Endothelial cell of umbilical vein (primary cell): ENCODE results near the gene MCCD1. TPM values are rescaled to one million over a fixed set of nuclear protein-coding genes. Genes with fewer than 3 reads are reported as not detected.

Experiments
- BruUV-seq: library from RNA; stranded (reverse); fragments of 400-500 nt; replicated peaks from 2 replicates; lab custom pipeline; 2021; lab: Mats Ljungman, UMichigan
- CTCF ChIA-PET: fragments of 300-600, 350-600 bp; sonication (Branson Sonifier 250); formaldehyde crosslinking; loops from one replicate; lab custom pipeline; 2021; ENCODE audit warnings: antibody characterized with exemption, inconsistent platforms; lab: Charles Lee
- POLR2A ChIA-PET: fragments of 300-600, 350-600 bp; sonication (Branson Sonifier 250); formaldehyde crosslinking; loops from one replicate; lab custom pipeline; 2021; ENCODE audit warnings: antibody characterized with exemption, inconsistent platforms; lab: Charles Lee
- DNase-seq: peaks from one replicate; pipeline ENCODE4 v3.0.0-alpha.2; 2011; ENCODE audit warnings: low read depth, low spot score
- FAIRE-seq: peaks from 2 replicates; lab custom pipeline; 2011; peaks lifted over from hg19 to GRCh38; lab: Jason Lieb, UNC
- H2AFZ ChIP-seq: 2 replicates; pipeline ENCODE4 v1.6.0; 2012; ENCODE audit warnings: low read depth, low read length, control low read depth, inconsistent platforms
- H3K27ac ChIP-seq: 2 replicates; pipeline ENCODE4 v1.5.1; 2011; ENCODE audit warnings: low read depth, mild to moderate bottlenecking, control low read depth, low read length, moderate library complexity; ENCODE audit not compliant: insufficient read depth
- H3K27me3 ChIP-seq, 2 experiments: 2 replicates each; pipeline versions ENCODE4 v1.6.0 to v1.6.1; 2011; ENCODE audit warnings: low read length in 2 of 2, mixed read lengths in 1 of 2; ENCODE audit not compliant: control insufficient read depth in 2 of 2, insufficient read depth in 2 of 2
- H3K36me3 ChIP-seq, 2 experiments: 2 replicates in 1 of 2; 3 replicates in 1 of 2; pipeline ENCODE4 v1.5.1; 2011; ENCODE audit warnings: low read length in 2 of 2, mild to moderate bottlenecking in 1 of 2, moderate library complexity in 1 of 2; ENCODE audit not compliant: control insufficient read depth in 2 of 2, insufficient read depth in 2 of 2; ENCODE audit errors: extremely low read depth in 1 of 2
- H3K4me1 ChIP-seq: 3 replicates; pipeline ENCODE4 v1.5.1; 2011; ENCODE audit warnings: mild to moderate bottlenecking, low read length; ENCODE audit not compliant: control insufficient read depth, insufficient read depth; ENCODE audit errors: extremely low read depth
- H3K4me2 ChIP-seq: 2 replicates; pipeline ENCODE4 v1.6.1; 2011; ENCODE audit warnings: low read length, control low read depth, mixed read lengths; ENCODE audit not compliant: insufficient read depth
- H3K4me3 ChIP-seq, 3 experiments: fragments of 200-600 bp in 1 of 3; sonication (generic), shearing (Covaris generic) in 1 of 3; replicated peaks in 1 of 3; 2 replicates each; pipeline ENCODE4 v1.5.1; 2011 to 2016; ENCODE audit warnings: control low read depth in 3 of 3, low read length in 3 of 3, mild to moderate bottlenecking in 2 of 3, inconsistent platforms in 1 of 3, low read depth in 1 of 3, moderate library complexity in 1 of 3; ENCODE audit not compliant: insufficient read depth in 1 of 3
- H3K79me2 ChIP-seq: 2 replicates; pipeline ENCODE4 v1.6.0; 2012; ENCODE audit warnings: low read length, inconsistent platforms; ENCODE audit not compliant: control insufficient read depth, insufficient read depth
- H3K9ac ChIP-seq: replicated peaks from 2 replicates; pipeline ENCODE3; 2011; ENCODE audit warnings: low read length, control low read depth; ENCODE audit not compliant: insufficient read depth; ENCODE audit errors: extremely low read depth
- H3K9me1 ChIP-seq: replicated peaks from 3 replicates; pipeline ENCODE4 v1.6.0; 2011; ENCODE audit warnings: mild to moderate bottlenecking, low read length; ENCODE audit not compliant: control insufficient read depth, insufficient read depth; ENCODE audit errors: extremely low read depth
- H3K9me3 ChIP-seq: replicated peaks from 2 replicates; pipeline ENCODE4 v1.5.1; 2012; ENCODE audit warnings: low read length, inconsistent platforms; ENCODE audit not compliant: control insufficient read depth, insufficient read depth
- H4K20me1 ChIP-seq: replicated peaks from 2 replicates; pipeline ENCODE3; 2011; ENCODE audit warnings: mild to moderate bottlenecking, low read length; ENCODE audit not compliant: control insufficient read depth, insufficient read depth; ENCODE audit errors: extremely low read depth
- EZH2 ChIP-seq: IDR thresholded peaks from 2 replicates; pipeline ENCODE4 v1.6.1; 2012; ENCODE audit warnings: borderline replicate concordance, low read depth, mild to moderate bottlenecking, moderate library complexity, low read length, inconsistent platforms; ENCODE audit not compliant: severe bottlenecking
- FOS ChIP-seq: IDR thresholded peaks from 2 replicates; pipeline ENCODE4 v1.6.1; 2011; ENCODE audit warnings: mild to moderate bottlenecking, low read length, moderate library complexity, borderline replicate concordance; ENCODE audit not compliant: insufficient read depth
- GATA2 ChIP-seq: IDR thresholded peaks from 2 replicates; pipeline ENCODE4 v1.7.0; 2011; ENCODE audit warnings: low read depth, mild to moderate bottlenecking, moderate library complexity, mixed read lengths, low read length; ENCODE audit not compliant: insufficient read length, insufficient read depth
- JUN ChIP-seq: IDR thresholded peaks from 2 replicates; pipeline ENCODE4 v1.6.1; 2011; ENCODE audit warnings: borderline replicate concordance, low read depth; ENCODE audit not compliant: insufficient read length, insufficient read depth
- MYC ChIP-seq: IDR thresholded peaks from one replicate; pipeline ENCODE4 v1.6.1; 2011; ENCODE audit warnings: mild to moderate bottlenecking, low read depth, low read length
- POLR2A ChIP-seq: IDR thresholded peaks from 2 replicates; pipeline ENCODE4 v1.6.1; 2012; ENCODE audit warnings: low read depth, mild to moderate bottlenecking, control low read depth, low read length
- POLR2AphosphoS5 ChIP-seq: IDR thresholded peaks from 2 replicates; pipeline ENCODE4 v1.6.1; 2012; ENCODE audit warnings: low read depth, mild to moderate bottlenecking, control low read depth, low read length, moderate library complexity; ENCODE audit not compliant: insufficient read depth
- dilution Hi-C: fragments of 300-500 bp; cut with MboI; formaldehyde crosslinking; loops from one replicate; pipeline ENCODE4 v1.15.0; 2019; ENCODE audit warnings: low sequenced_read_pairs; ENCODE audit not compliant: extremely low pct_ligation_motif_present
- intact Hi-C: fragments of 100-400 bp; cut with micrococcal nuclease; formaldehyde crosslinking; loops from one replicate; pipeline ENCODE4 v1.10.0; 2022
- polyA plus RNA-seq, 4 experiments: library from polyadenylated mRNA; depleted of rRNA in 3 of 4; stranded (reverse) in 3 of 4; unstranded in 1 of 4; fragments of >200 nt; gene quantifications; 2 replicates each; pipeline versions ENCODE4 v1.2.1 to v1.2.3, GENCODE V29; 2011 to 2012; ENCODE audit warnings: missing spikeins in 1 of 4
- total RNA-seq: library from RNA; stranded (reverse); gene quantifications from 2 replicates; pipeline ENCODE4 v1.2.3, GENCODE V29; 2021
- TF ChIP-seq, protein P1 (sequence below): IDR thresholded peaks from 2 replicates; pipeline ENCODE4 v1.6.1; 2011; ENCODE audit not compliant: insufficient read depth, insufficient read length
- TF ChIP-seq, protein P2 (sequence below), 2 donors: IDR thresholded peaks; 1 replicate in 1 of 2; 2 replicates in 1 of 2; pipeline ENCODE4 v1.5.1; 2011; ENCODE audit warnings: low read length in 2 of 2, mild to moderate bottlenecking in 2 of 2, moderate library complexity in 2 of 2, control low read depth in 1 of 2, inconsistent platforms in 1 of 2, low read depth in 1 of 2; ENCODE audit not compliant: insufficient read depth in 1 of 2; ENCODE audit errors: extremely low read depth in 1 of 2

The MCCD1 gene
- total and polyA plus RNA-seq, 2 donors (not counting 3 experiments of a cell fraction or from before 2014, with no cell fraction given) = not detected

DNA sequence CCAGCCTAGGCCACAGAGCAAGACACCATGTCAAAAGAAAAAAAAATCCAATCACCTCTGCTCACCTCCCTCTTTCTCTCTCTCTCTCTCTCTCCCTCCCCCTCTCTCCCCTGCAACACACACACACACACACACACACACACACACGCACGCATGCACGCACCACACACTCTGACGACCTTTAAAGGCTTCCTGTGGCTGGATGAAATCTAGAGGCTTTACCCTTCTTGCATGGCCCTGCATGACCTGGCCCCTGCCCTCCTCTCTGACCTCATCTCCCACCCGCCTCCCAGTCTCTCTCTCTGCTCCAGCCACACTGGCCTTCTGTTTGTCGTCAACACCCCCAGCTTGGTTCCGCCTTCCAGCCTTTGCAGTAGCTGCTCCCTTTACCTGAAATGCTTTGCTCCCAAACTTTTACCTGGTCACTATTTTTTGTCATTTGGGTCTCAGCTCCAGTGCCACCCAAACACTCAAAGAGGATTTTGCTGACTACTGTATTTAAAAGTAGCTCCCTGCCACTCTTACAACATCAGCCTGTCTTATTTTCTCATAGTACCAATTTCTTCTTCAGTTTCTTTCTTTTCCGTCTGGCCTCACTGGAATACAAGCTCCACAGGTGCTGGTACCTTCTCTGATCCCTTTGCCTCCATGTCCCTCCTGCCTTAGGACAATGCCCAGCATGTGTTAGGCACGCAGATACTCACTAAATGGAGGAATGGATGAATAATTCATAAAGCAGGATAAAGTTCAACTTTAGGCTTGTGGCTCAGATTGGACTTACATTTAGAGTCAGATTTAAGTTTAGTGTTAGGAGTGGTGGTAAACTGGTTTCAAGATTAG, 39.0 kb downstream of the MCCD1 start:
- no peak for FAIRE-seq
- no TSS peak for BruUV-seq

More for the DNA sequence above, 39.0 kb downstream of the MCCD1 start:
- Histone ChIP-seq H3K36me3 (no peaks in the 10 kb centered on the region), H3K27ac (no peak overlapping the region), H2AFZ (no peak overlapping the region), H3K4me2 (no peak overlapping the region), H3K9me1 (no peaks in the 10 kb centered on the region), H3K9ac (no peak overlapping the region), H3K4me1 (peaks cover 13% of the 10 kb centered on the region), H3K9me3 (no peaks in the 10 kb centered on the region), H3K4me3 (no peak overlapping the region), H3K27me3 (no peaks in the 10 kb centered on the region), H4K20me1 (no peaks in the 10 kb centered on the region), H3K79me2 (no peaks in the 10 kb centered on the region)
- DNase-seq = no peak
- ChIA-PET CTCF (interaction anchor here (4.5 to 31.0 kb wide), 2 partner anchors 17 to 21 kb away, joined by 28 to 1517 read pairs; partner anchors contain the start of genes LST1, LTB, NCR3 and TNF), POLR2A (no interaction called here)
- intact Hi-C loops = no loop called here
- dilution Hi-C loops = no loop called here
- TF ChIP-seq MYC (no peak), FOS (no peak), POLR2A (no peak), JUN (no peak), POLR2AphosphoS5 (no peak), EZH2 (no peak), GATA2 (no peak)
- TF ChIP-seq, protein P1, sequence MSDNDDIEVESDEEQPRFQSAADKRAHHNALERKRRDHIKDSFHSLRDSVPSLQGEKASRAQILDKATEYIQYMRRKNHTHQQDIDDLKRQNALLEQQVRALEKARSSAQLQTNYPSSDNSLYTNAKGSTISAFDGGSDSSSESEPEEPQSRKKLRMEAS = no peak
- TF ChIP-seq, protein P2, sequence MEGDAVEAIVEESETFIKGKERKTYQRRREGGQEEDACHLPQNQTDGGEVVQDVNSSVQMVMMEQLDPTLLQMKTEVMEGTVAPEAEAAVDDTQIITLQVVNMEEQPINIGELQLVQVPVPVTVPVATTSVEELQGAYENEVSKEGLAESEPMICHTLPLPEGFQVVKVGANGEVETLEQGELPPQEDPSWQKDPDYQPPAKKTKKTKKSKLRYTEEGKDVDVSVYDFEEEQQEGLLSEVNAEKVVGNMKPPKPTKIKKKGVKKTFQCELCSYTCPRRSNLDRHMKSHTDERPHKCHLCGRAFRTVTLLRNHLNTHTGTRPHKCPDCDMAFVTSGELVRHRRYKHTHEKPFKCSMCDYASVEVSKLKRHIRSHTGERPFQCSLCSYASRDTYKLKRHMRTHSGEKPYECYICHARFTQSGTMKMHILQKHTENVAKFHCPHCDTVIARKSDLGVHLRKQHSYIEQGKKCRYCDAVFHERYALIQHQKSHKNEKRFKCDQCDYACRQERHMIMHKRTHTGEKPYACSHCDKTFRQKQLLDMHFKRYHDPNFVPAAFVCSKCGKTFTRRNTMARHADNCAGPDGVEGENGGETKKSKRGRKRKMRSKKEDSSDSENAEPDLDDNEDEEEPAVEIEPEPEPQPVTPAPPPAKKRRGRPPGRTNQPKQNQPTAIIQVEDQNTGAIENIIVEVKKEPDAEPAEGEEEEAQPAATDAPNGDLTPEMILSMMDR (IDR thresholded peaks at IDR 0.05; ENCODE audit: extremely low read depth in 1 of 2, insufficient read depth in 1 of 2, low read depth in 1 of 2, low read length in 2 of 2) = no peak
